T-cell (primary cell): ENCODE measurements around the gene ZNF775. TPM values are rescaled to one million over a fixed set of nuclear protein-coding genes. Genes with fewer than 3 reads are reported as not detected.

Experiments
- ATAC-seq, 4 experiments: fragments of 200-7000 bp in 3 of 4; fragments of 150-1000 bp in 1 of 4; cut with Tn5 transposase; replicated peaks in 1 of 4; 1 replicate in 3 of 4; 2 replicates in 1 of 4; pipeline ENCODE4 v1.10.0; 2021; ENCODE audit warnings: moderate library complexity in 3 of 4, mild to moderate bottlenecking in 2 of 4, moderate number of reproducible peaks in 1 of 4
- CTCF ChIA-PET, 2 donors: fragments of 300-600 bp; sonication (Branson Sonifier 250); formaldehyde crosslinking; loops; one replicate each; lab custom pipeline; 2022; ENCODE audit warnings: antibody characterized with exemption in 2 of 2; lab: Charles Lee
- POLR2A ChIA-PET, 2 donors: fragments of 300-600 bp; sonication (Branson Sonifier 250); formaldehyde crosslinking; loops; one replicate each; lab custom pipeline; 2022; ENCODE audit warnings: antibody characterized with exemption in 2 of 2; lab: Charles Lee
- DNase-seq, 35 experiments: peaks; one replicate each; pipeline versions ENCODE4 v3.0.0 to v3.0.0-alpha.2; 2013 to 2023
- H3K27ac ChIP-seq: one replicate; pipeline ENCODE4 v1.5.1; 2013; ENCODE audit warnings: low read length
- H3K27me3 ChIP-seq, 2 experiments: replicated peaks in 1 of 2; 1 replicate in 1 of 2; 2 replicates in 1 of 2; pipeline versions ENCODE4 v1.6.1 to v1.7.0; 2013; ENCODE audit warnings: low read length in 1 of 2, mixed read lengths in 1 of 2; ENCODE audit not compliant: control insufficient read depth in 2 of 2, insufficient read depth in 2 of 2; ENCODE audit errors: extremely low read depth in 1 of 2
- H3K36me3 ChIP-seq, 2 donors: 1 replicate in 1 of 2; 2 replicates in 1 of 2; pipeline versions ENCODE4 v1.6.1 to v1.7.0; 2013; ENCODE audit warnings: low read length in 1 of 2; ENCODE audit not compliant: control insufficient read depth in 2 of 2, insufficient read depth in 1 of 2; ENCODE audit errors: extremely low read depth in 1 of 2
- H3K4me1 ChIP-seq, 2 experiments: 1 replicate in 1 of 2; 2 replicates in 1 of 2; pipeline versions ENCODE4 v1.6.1 to v1.7.0; 2013; ENCODE audit warnings: low read length in 2 of 2, mixed read lengths in 1 of 2; ENCODE audit not compliant: insufficient read depth in 2 of 2, control insufficient read depth in 1 of 2; ENCODE audit errors: extremely low read depth in 1 of 2
- H3K4me3 ChIP-seq, 2 donors: 1 replicate in 1 of 2; 2 replicates in 1 of 2; pipeline versions ENCODE4 v1.5.1 to v1.7.0; 2013; ENCODE audit warnings: mild to moderate bottlenecking in 2 of 2, low read length in 1 of 2, moderate library complexity in 1 of 2; ENCODE audit not compliant: control insufficient read depth in 1 of 2; ENCODE audit errors: extremely low read depth in 1 of 2
- H3K9me3 ChIP-seq: 2 replicates; pipeline ENCODE4 v1.7.0; 2013
- H3K27ac Mint-ChIP-seq, 2 donors: one replicate each; pipeline ENCODE4 v1.8.0; 2020 to 2021; ENCODE audit warnings: mild to moderate bottlenecking in 2 of 2, mixed read lengths in 2 of 2
- H3K27me3 Mint-ChIP-seq, 2 donors: one replicate each; pipeline ENCODE4 v1.8.0; 2021 to 2022; ENCODE audit warnings: mixed read lengths in 2 of 2
- H3K36me3 Mint-ChIP-seq: one replicate; pipeline ENCODE4 v1.8.0; 2021; ENCODE audit warnings: mixed read lengths
- H3K4me1 Mint-ChIP-seq, 3 donors: one replicate each; pipeline ENCODE4 v1.8.0; 2020 to 2022; ENCODE audit warnings: mixed read lengths in 3 of 3, mild to moderate bottlenecking in 1 of 3
- H3K4me3 Mint-ChIP-seq, 3 donors: one replicate each; pipeline ENCODE4 v1.8.0; 2020 to 2022; ENCODE audit warnings: mild to moderate bottlenecking in 3 of 3, mixed read lengths in 3 of 3, moderate library complexity in 3 of 3
- H3K9me3 Mint-ChIP-seq, 3 donors: one replicate each; pipeline ENCODE4 v1.8.0; 2020 to 2022; ENCODE audit warnings: mixed read lengths in 3 of 3
- WGBS: methylation state at CpG from one replicate; pipeline ENCODE4 v1.1.5; 2013; ENCODE audit warnings: missing lambda C conversion rate; ENCODE audit not compliant: insufficient coverage; 5-methylcytosine and 5-hydroxymethylcytosine counted together
- total RNA-seq, 35 experiments: library from RNA in 6 of 35; stranded (reverse) in 6 of 35; fragments of 120-200 nt in 1 of 35; gene quantifications; one replicate each; pipeline versions ENCODE4 v1.2.1 to v1.2.4 and lab custom pipeline; 2013 to 2026

The ZNF775 gene
- total RNA-seq, 5 donors from 2014 or later (not counting 1 experiment from before 2014, with no cell fraction given) = 1.9 to 8.6 (median 6.3) TPM

DNA sequence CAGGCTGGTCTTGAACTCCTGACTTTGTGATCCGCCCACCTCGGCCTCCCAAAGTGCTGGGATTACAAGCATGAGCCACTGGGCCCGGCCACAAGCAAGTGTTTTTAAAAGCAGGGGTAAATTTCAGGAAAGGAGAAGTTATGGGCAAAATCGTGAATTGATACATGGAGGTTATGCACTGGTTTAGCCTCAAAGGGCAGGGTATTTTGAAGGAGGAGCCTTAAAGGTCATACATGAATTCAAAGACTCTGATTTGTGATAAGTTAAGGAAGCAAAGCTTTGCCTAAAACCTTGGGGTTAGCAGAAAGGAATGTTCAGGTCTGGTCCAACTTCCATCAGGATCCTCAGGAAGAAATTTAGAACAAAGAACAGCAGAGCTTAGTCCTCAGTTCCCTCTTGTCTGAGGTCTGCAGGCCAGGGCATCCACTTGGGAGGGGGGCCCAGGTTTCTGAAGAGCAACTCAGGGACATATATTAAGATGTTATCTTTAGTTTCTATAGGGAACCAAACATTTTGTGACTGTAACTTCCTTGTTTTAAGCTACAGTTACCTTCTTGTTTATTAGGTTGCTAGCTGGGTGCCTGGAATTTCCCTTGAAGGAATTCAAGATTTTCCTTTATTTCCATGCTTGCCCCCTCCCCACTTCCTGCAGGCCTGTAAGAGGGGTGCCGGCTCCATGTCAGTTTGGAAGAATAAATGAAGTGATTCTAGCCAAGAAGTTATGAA lies 13.3 kb upstream of the ZNF775 start:
- H3K4me1 ChIP-seq = peaks cover 14 to 37% of the 10 kb centered on the region in 2 experiments

DNA sequence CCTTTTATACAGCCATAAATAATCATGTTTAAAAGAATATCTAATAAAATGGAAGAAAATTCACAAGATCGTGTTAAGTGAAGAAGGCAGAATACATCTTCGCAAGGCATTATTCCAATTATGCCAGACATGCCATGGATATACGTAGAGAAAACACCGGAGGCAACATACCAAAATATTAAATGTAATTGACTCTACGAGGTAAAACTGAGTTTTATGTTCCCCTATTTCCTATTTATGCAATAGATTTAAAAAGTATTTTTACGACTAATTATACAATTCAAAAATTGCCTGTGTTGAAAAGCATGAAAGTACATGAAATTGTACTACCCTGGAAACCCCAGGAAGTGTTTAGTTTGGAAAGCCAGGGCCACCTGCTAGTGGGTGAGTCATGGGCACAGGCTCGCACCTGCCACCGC lies 11.4 kb upstream of the ZNF775 start:
- CTCF ChIA-PET = interaction anchor here in 1 of 2 donors (0.7 to 1.8 kb wide), 2 partner anchors 10 to 38 kb away, joined by 5 to 7 read pairs; no protein-coding TSS in a partner anchor
- H3K9me3 ChIP-seq = no peaks in the 10 kb centered on the region
- WGBS = 0% methylated on average over 2 of the region's 8 CpGs
- H3K4me1 ChIP-seq = peaks cover 14 to 41% of the 10 kb centered on the region in 2 experiments
- H3K27ac Mint-ChIP-seq = peak overlapping the region; percentile 92
- H3K36me3 ChIP-seq = no peaks in the 10 kb centered on the region
- no peaks in the 10 kb centered on the region for H3K27me3 Mint-ChIP-seq
- no peaks in the 10 kb centered on the region for H3K9me3 Mint-ChIP-seq
- H3K27me3 ChIP-seq = no peaks in the 10 kb centered on the region
- H3K4me3 ChIP-seq = peak overlapping the region; percentile 66 to 82
- DNase-seq (no peak), ATAC-seq (peak in 2 of 4 experiments; percentile 35 to 55)
- H3K4me3 Mint-ChIP-seq = peak overlapping the region; percentile 83 to 92 (median 86)
- H3K36me3 Mint-ChIP-seq = peaks cover 7% of the 10 kb centered on the region
- peaks cover 48 to 55% (median 53%) of the 10 kb centered on the region in 3 donors for H3K4me1 Mint-ChIP-seq
- POLR2A ChIA-PET = no interaction called here
- peak overlapping the region; percentile 30 for H3K27ac ChIP-seq

More for the DNA sequence above, 13.3 kb upstream of the ZNF775 start:
- POLR2A ChIA-PET = interaction anchor here (0.5 to 0.7 kb wide), 2 partner anchors 40 to 981 kb away, joined by 4 read pairs; a partner anchor contains a TSS
- CTCF ChIA-PET = interaction anchor here (0.6 to 1.8 kb wide), 6 partner anchors 8 to 1561 kb away, joined by 3 to 7 read pairs (median 5); no protein-coding TSS in a partner anchor
- peak overlapping the region; percentile 2 to 51 (median 50) for H3K4me3 Mint-ChIP-seq
- no peaks in the 10 kb centered on the region for H3K9me3 Mint-ChIP-seq
- peak overlapping the region; percentile 84 to 85 for H3K27ac Mint-ChIP-seq
- Histone ChIP-seq H3K9me3 (no peaks in the 10 kb centered on the region), H3K36me3 (no peaks in the 10 kb centered on the region), H3K27ac (no peak overlapping the region), H3K4me3 (no peak overlapping the region), H3K27me3 (no peaks in the 10 kb centered on the region)
- H3K27me3 Mint-ChIP-seq = no peaks in the 10 kb centered on the region
- 80% methylated on average over 1 of the region's 5 CpGs for WGBS
- no peak for ATAC-seq
- peaks cover 45 to 61% (median 49%) of the 10 kb centered on the region in 3 donors for H3K4me1 Mint-ChIP-seq
- H3K36me3 Mint-ChIP-seq = peaks cover 3% of the 10 kb centered on the region
- DNase-seq = no peak

DNA sequence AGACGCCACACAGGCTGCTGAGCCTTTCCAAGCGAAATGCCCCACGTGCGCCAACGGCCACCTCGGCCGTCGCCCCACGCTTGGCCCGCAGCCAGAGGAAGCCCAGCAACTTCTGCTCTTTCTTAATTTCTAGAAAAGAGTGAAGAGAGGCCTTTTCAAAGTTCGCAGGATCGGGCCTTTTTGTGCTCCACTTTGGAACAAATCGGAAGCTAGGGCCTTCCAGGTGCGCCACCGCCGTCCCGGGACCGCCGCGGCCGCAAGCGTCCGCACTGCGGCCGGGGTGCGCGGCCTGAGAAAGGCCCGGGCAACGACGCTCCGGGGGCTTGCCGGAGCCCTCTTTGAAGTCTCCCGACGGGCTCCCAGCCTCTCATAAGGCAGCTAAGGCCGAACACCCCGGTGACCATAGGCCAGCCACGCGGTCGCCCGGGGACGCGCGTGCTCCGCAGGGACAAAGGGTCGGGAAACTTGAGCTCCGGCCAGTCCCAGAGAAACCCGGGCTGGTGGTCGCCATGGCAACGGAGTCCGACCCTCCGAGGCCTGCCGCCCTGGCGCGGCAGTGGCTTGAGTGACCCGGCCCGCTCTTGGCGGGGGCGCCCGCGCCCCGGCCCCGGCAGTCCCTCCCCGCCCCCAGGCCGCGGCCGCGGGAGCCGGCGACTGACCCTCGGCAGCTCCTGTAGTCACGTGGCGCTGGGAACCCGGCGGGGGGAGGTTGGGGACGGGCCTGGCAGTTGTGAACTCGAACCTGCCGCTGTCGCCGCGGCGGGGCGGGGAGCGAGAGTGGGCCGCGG lies 10.8 kb upstream of the ZNF775 start, which contains the start of gene REPIN1:
REPIN1 (plus strand) TSS at position 727 of the 788 bp plus-strand sequence. CDS start 890 bp downstream, outside the sequence.
- DNase-seq = peak; percentile 46 to 84 (median 68)
- under 1% methylated on average over 82 of the region's 85 CpGs for WGBS
- ChIA-PET CTCF (interaction anchor here in 1 of 2 donors (0.7 to 1.3 kb wide), 3 partner anchors 10 to 607 kb away, joined by 3 read pairs; no protein-coding TSS in a partner anchor), POLR2A (interaction anchor here in 1 of 2 donors (0.7 kb wide), 1 partner anchor 34 kb away, joined by 3 read pairs; no protein-coding TSS in a partner anchor)
- H3K36me3 ChIP-seq = no peaks in the 10 kb centered on the region
- no peaks in the 10 kb centered on the region for H3K27me3 ChIP-seq
- H3K4me1 ChIP-seq = peaks cover 14 to 41% of the 10 kb centered on the region in 2 experiments
- H3K4me3 ChIP-seq = peak within 1 kb of the TSS; percentile 66 to 82
- Mint-ChIP-seq H3K36me3 (peaks cover 11% of the 10 kb centered on the region), H3K27ac (peak within 1 kb of the TSS; percentile 95 to 96), H3K27me3 (no peaks in the 10 kb centered on the region), H3K9me3 (no peaks in the 10 kb centered on the region), H3K4me1 (peaks cover 51 to 57% (median 56%) of the 10 kb centered on the region in 3 donors), H3K4me3 (peak within 1 kb of the TSS; percentile 92 to 96 (median 95))
- H3K27ac ChIP-seq = peak within 1 kb of the TSS; percentile 40
- H3K9me3 ChIP-seq = no peaks in the 10 kb centered on the region
- ATAC-seq = peak; percentile 58 to 67 (median 63)

DNA sequence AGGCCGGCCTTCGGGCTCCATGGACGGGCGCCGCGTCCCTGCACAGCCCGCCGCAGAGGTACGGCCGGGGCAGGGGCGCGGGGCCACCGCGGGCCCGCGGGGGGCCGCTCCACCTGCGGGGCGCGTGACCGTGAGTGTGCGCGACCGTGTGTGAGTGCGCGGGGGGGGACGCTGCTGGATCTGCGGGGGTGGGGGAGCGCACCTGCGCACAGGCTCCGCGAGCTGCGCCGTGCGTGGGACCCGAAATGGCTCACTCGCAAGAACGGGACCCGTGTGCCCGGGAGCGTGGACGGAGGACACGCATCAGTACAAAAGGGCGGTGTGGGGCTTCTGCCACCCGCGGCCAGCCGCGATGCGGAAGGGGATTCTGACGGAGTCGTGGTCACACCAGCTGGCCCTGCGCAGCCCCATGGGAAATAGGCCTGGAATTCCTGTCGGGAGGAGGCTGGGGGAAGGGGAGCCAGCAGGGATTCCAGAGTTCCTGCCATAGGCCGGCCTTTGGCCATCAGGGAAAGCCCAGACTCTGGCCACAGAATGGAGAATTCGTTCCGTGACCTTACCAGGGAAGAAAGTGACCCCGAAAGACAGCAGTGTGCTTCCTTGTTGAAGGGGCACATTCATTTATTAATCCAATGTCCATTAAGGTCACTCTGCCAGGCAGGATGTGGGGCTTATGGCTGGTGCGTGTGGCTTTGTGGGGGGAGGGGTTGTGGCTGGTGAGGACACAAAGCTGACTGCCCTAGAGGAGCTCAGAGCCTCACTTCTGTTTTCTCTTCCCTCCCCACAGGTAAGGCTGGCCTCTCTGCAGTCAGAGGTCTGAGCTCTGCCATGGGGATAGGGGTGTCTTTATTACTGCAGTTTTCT lies 10.0 kb upstream of the ZNF775 start:
- peaks cover 11% of the 10 kb centered on the region for H3K36me3 Mint-ChIP-seq
- ChIA-PET CTCF (interaction anchor here in 1 of 2 donors (0.7 to 1.3 kb wide), 4 partner anchors 9 to 607 kb away, joined by 3 to 5 read pairs (median 3); no protein-coding TSS in a partner anchor), POLR2A (interaction anchor here (0.6 kb wide), 2 partner anchors 35 to 507 kb away, joined by 3 to 5 read pairs; no protein-coding TSS in a partner anchor)
- peak overlapping the region; percentile 95 to 96 for H3K27ac Mint-ChIP-seq
- peak overlapping the region; percentile 92 to 96 (median 95) for H3K4me3 Mint-ChIP-seq
- peak; percentile 69 to 73 (median 71) for ATAC-seq
- peaks cover 13 to 38% of the 10 kb centered on the region in 2 experiments for H3K4me1 ChIP-seq
- H3K9me3 Mint-ChIP-seq = no peaks in the 10 kb centered on the region
- peak in 30 of 35 experiments; percentile 25 to 80 (median 56) for DNase-seq
- H3K4me1 Mint-ChIP-seq = peaks cover 53 to 59% (median 59%) of the 10 kb centered on the region in 3 donors
- H3K27ac ChIP-seq = peak overlapping the region; percentile 40
- peaks cover 0 to 3% of the 10 kb centered on the region in 2 donors for H3K36me3 ChIP-seq
- peak overlapping the region; percentile 66 to 82 for H3K4me3 ChIP-seq
- WGBS = 0% methylated on average over 47 of the region's 58 CpGs
- no peaks in the 10 kb centered on the region for H3K27me3 Mint-ChIP-seq
- H3K27me3 ChIP-seq = no peaks in the 10 kb centered on the region
- H3K9me3 ChIP-seq = no peaks in the 10 kb centered on the region

DNA sequence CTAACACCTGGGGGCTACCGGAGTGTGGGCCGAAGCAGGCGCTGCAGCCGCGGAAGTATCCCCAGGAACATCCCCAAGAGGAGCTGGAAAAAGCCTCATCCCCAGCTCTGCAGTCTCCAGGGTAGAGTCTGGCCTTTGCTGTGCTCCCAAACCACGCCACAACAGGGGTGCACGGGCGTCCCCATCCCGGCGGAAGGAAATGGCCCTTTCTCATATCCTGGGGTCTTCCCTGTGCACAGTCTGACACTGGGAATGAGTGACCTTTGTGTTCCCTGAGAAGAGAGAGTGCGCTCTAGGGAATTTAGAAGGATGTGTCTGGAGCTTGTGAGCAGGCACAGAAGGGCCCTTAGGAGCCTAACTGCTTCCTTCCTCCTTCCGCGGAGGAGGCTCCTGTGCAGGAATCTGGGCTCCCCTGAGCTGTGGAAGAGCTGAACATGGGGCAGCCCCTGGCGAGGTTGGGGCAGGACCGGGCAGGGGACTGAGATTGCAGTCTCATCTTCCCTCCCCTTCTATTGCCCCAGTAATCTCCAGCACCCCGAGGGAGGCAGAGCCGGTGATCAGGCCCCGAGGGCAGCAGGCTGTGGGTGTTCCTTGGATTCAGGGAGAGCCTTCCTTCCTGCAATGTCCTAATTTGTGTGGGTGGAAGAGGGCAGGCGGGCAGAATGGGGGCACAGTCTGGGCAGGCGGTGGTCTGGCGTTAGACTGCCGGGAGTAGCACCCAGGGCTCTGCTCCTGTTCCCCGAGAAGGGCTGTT lies 9.2 kb upstream of the ZNF775 start:
- H3K4me1 ChIP-seq = peaks cover 10 to 36% of the 10 kb centered on the region in 2 experiments
- 65% methylated on average over 14 of the region's 23 CpGs for WGBS

More for the DNA sequence above, 9.2 kb upstream of the ZNF775 start:
- Mint-ChIP-seq H3K9me3 (no peaks in the 10 kb centered on the region), H3K4me3 (peak overlapping the region; percentile 92 to 96 (median 95)), H3K4me1 (peaks cover 53 to 62% (median 61%) of the 10 kb centered on the region in 3 donors), H3K36me3 (peaks cover 11% of the 10 kb centered on the region), H3K27me3 (no peaks in the 10 kb centered on the region), H3K27ac (peak overlapping the region; percentile 95 to 96)
- ChIA-PET POLR2A (interaction anchor here in 1 of 2 donors (0.6 to 1.2 kb wide), 2 partner anchors 15 to 34 kb away, joined by 3 read pairs; no protein-coding TSS in a partner anchor), CTCF (interaction anchor here (1.1 to 1.9 kb wide), 4 partner anchors 13 to 36 kb away, joined by 3 to 6 read pairs (median 6); a partner anchor contains a TSS)
- no peaks in the 10 kb centered on the region for H3K9me3 ChIP-seq
- ATAC-seq (no peak), DNase-seq (no peak)
- H3K4me3 ChIP-seq = peak overlapping the region; percentile 66 to 82
- no peaks in the 10 kb centered on the region for H3K27me3 ChIP-seq
- peaks cover 0 to 3% of the 10 kb centered on the region in 2 donors for H3K36me3 ChIP-seq
- peak overlapping the region; percentile 40 for H3K27ac ChIP-seq
